Measurements from ENCODE around the gene ZFC3H1. TPM values are rescaled to one million over a fixed set of nuclear protein-coding genes. Genes with fewer than 3 reads are reported as not detected.

The ZFC3H1 gene
- total and polyA plus RNA-seq, 2 donors (not counting 3 experiments of a cell fraction or from before 2014, with no cell fraction given) = 23.6 to 60.4 TPM

DNA sequence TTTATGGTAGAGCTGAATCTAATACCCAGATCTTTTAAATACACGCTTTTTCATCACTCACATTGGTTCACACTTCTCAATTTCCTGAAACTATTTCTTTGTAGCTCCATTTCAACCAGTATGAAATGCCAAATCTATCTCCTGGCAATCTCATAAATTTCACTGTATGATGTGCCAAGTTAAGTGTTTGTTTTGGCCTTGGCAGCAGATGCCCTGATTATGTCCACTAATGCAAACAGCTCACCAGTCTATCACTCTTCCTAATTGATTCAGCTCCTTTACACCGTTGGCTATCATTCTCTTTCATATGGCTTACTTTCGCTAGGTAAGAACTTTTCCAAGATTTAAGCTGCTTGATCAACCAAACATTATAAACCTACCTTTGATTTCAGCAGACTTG, 58.6 kb downstream of the ZFC3H1 start:
- Histone ChIP-seq H3K4me3 (replicated peaks in 1 of 3; ENCODE audit: insufficient read depth in 1 of 3, low read depth in 1 of 3, low read length in 3 of 3) (no peak overlapping the region), H3K4me1 (ENCODE audit: control insufficient read depth, extremely low read depth, insufficient read depth, low read length) (no peaks in the 10 kb centered on the region), H4K20me1 (replicated peaks; ENCODE audit: control insufficient read depth, extremely low read depth, insufficient read depth, low read length) (no peaks in the 10 kb centered on the region), H3K4me2 (ENCODE audit: insufficient read depth, low read length) (no peak overlapping the region), H3K27me3 (ENCODE audit: control insufficient read depth in 2 of 2, insufficient read depth in 2 of 2, low read length in 2 of 2) (no peaks in the 10 kb centered on the region), H3K9me3 (replicated peaks; ENCODE audit: control insufficient read depth, insufficient read depth, low read length) (no peaks in the 10 kb centered on the region), H3K9ac (replicated peaks; ENCODE audit: extremely low read depth, insufficient read depth, low read length) (no peak overlapping the region), H3K27ac (ENCODE audit: insufficient read depth, low read depth, low read length) (no peak overlapping the region), H3K79me2 (ENCODE audit: control insufficient read depth, insufficient read depth, low read length) (no peaks in the 10 kb centered on the region), H3K36me3 (ENCODE audit: control insufficient read depth in 2 of 2, extremely low read depth in 1 of 2, insufficient read depth in 2 of 2, low read length in 2 of 2) (peaks cover under 1 to 13% of the 10 kb centered on the region in 2 experiments), H3K9me1 (replicated peaks; ENCODE audit: control insufficient read depth, extremely low read depth, insufficient read depth, low read length) (no peaks in the 10 kb centered on the region), H2AFZ (ENCODE audit: low read depth, low read length) (no peak overlapping the region)
- ChIA-PET CTCF (interaction anchor here (0.6 to 3.3 kb wide), 6 partner anchors 9 to 142 kb away, joined by 3 to 21 read pairs (median 5); no protein-coding TSS in a partner anchor), POLR2A (no interaction called here)
- no peak for DNase-seq (ENCODE audit: low read depth, low spot score)
- TF ChIP-seq, protein P1, sequence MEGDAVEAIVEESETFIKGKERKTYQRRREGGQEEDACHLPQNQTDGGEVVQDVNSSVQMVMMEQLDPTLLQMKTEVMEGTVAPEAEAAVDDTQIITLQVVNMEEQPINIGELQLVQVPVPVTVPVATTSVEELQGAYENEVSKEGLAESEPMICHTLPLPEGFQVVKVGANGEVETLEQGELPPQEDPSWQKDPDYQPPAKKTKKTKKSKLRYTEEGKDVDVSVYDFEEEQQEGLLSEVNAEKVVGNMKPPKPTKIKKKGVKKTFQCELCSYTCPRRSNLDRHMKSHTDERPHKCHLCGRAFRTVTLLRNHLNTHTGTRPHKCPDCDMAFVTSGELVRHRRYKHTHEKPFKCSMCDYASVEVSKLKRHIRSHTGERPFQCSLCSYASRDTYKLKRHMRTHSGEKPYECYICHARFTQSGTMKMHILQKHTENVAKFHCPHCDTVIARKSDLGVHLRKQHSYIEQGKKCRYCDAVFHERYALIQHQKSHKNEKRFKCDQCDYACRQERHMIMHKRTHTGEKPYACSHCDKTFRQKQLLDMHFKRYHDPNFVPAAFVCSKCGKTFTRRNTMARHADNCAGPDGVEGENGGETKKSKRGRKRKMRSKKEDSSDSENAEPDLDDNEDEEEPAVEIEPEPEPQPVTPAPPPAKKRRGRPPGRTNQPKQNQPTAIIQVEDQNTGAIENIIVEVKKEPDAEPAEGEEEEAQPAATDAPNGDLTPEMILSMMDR (IDR thresholded peaks at IDR 0.05; ENCODE audit: extremely low read depth in 1 of 2, insufficient read depth in 1 of 2, low read depth in 1 of 2, low read length in 2 of 2) = no peak
- TF ChIP-seq MYC (IDR thresholded peaks at IDR 0.05; ENCODE audit: low read depth, low read length) (no peak), FOS (IDR thresholded peaks at IDR 0.05; ENCODE audit: borderline replicate concordance, insufficient read depth, low read length) (no peak), POLR2AphosphoS5 (IDR thresholded peaks at IDR 0.05; ENCODE audit: insufficient read depth, low read depth, low read length) (no peak), EZH2 (IDR thresholded peaks at IDR 0.05; ENCODE audit: borderline replicate concordance, low read depth, low read length, severe bottlenecking) (no peak), POLR2A (IDR thresholded peaks at IDR 0.05; ENCODE audit: low read depth, low read length) (no peak), GATA2 (IDR thresholded peaks at IDR 0.05; ENCODE audit: insufficient read depth, insufficient read length, low read depth, low read length) (no peak), JUN (IDR thresholded peaks at IDR 0.05; ENCODE audit: borderline replicate concordance, insufficient read depth, insufficient read length, low read depth) (no peak)
- TF ChIP-seq, protein P2, sequence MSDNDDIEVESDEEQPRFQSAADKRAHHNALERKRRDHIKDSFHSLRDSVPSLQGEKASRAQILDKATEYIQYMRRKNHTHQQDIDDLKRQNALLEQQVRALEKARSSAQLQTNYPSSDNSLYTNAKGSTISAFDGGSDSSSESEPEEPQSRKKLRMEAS (IDR thresholded peaks at IDR 0.05; ENCODE audit: insufficient read depth, insufficient read length) = no peak
- FAIRE-seq = no peak
- no TSS peak for BruUV-seq (replicated peaks)
- intact Hi-C loops (cut with micrococcal nuclease) (no loop called here), dilution Hi-C loops (cut with MboI; ENCODE audit: extremely low pct_ligation_motif_present, low sequenced_read_pairs) (no loop called here)
